DMS53 treated with DMSO at 0.1 percent for 48 hours (cell line): ENCODE measurements around the gene OR2V1.
"Not testable (repeated sequence)": the region's sequence is repeated elsewhere in the genome, so short reads cannot be mapped to it uniquely, and the experiment has no call there.

Experiments used
- DNase-seq: peaks from one replicate; lab custom pipeline; 2025; ENCODE audit not compliant: unreplicated experiment; lab: John Stamatoyannopoulos, UW

OR2V1 gene

GRCh38 chr5:181129601-181130000 lies 1.4 kb downstream of the OR2V1 start:
- DNase-seq, result no peak

- no peak for DNase-seq
Measured at GRCh38 chr5:181127907-181128626, 2.9 kb downstream of the OR2V1 start.

- DNase-seq, result no peak
Measured at GRCh38 chr5:181127456-181127855, 3.5 kb downstream of the OR2V1 start.

- DNase-seq, result no peak
Measured at GRCh38 chr5:181126841-181127240, 4.1 kb downstream of the OR2V1 start.

GRCh38 chr5:181124526-181124925 lies 6.4 kb downstream of the OR2V1 start:
- no peak for DNase-seq

- DNase-seq, result no peak
Measured at GRCh38 chr5:181121675-181122561, 9.1 kb downstream of the OR2V1 start.

GRCh38 chr5:181120761-181121160 lies 10.2 kb downstream of the OR2V1 start:
- DNase-seq, result no peak

- DNase-seq, result no peak
Measured at GRCh38 chr5:181120306-181120705, 10.7 kb downstream of the OR2V1 start.

GRCh38 chr5:181119105-181119504 lies 11.9 kb downstream of the OR2V1 start:
- DNase-seq, result no peak

GRCh38 chr5:181118369-181118768 lies 12.6 kb downstream of the OR2V1 start:
- no peak for DNase-seq

- DNase-seq, result no peak
Measured at GRCh38 chr5:181114844-181115778, 15.9 kb downstream of the OR2V1 start.

- DNase-seq, result no peak
Measured at GRCh38 chr5:181114284-181114843, 16.6 kb downstream of the OR2V1 start.

GRCh38 chr5:181113572-181113971 lies 17.4 kb downstream of the OR2V1 start:
- not testable (repeated sequence) for DNase-seq

GRCh38 chr5:181112476-181112875 lies 18.5 kb downstream of the OR2V1 start:
- no peak for DNase-seq

GRCh38 chr5:181111010-181111409 lies 20.0 kb downstream of the OR2V1 start:
- no peak for DNase-seq

- no peak for DNase-seq
Measured at GRCh38 chr5:181109489-181110013, 21.4 kb downstream of the OR2V1 start.

GRCh38 chr5:181108578-181109165 lies 22.3 kb downstream of the OR2V1 start:
- no peak for DNase-seq

GRCh38 chr5:181107699-181108098 lies 23.3 kb downstream of the OR2V1 start:
- DNase-seq, result no peak

- DNase-seq, result no peak
Measured at GRCh38 chr5:181105391-181106025, 25.5 kb downstream of the OR2V1 start.
